ENCODE results near the gene MRPL9.
A peak's percentile ranks its signal among the peaks of the same experiment; 100 is the strongest.
"Not testable (repeated sequence)": the region's sequence is repeated elsewhere in the genome, so short reads cannot be mapped to it uniquely, and the experiment has no call there.

The MRPL9 gene

GRCh38 chr1:151787689-151788088 is 24.4 kb upstream of the MRPL9 start:
- H3K27ac ChIP-seq (ENCODE audit: low read depth in 2 of 2, low read length in 2 of 2): no peak overlapping the region
- H3K4me1 ChIP-seq (ENCODE audit: control insufficient read depth in 2 of 2, insufficient read depth in 2 of 2, low read length in 2 of 2): peaks cover 5 to 14% of the 10 kb centered on the region in 2 donors
- H3K9me3 ChIP-seq (ENCODE audit: control insufficient read depth in 2 of 2, low read length in 2 of 2): no peaks in the 10 kb centered on the region
- H3K9ac ChIP-seq (ENCODE audit: low read depth in 1 of 2, low read length in 2 of 2): no peak overlapping the region
- H3K36me3 ChIP-seq (ENCODE audit: control insufficient read depth in 2 of 2, insufficient read depth in 2 of 2, low read length in 2 of 2): no peaks in the 10 kb centered on the region
- no peak overlapping the region for H3K4me3 ChIP-seq (ENCODE audit: low read length in 2 of 2)
- H3K27me3 ChIP-seq (ENCODE audit: control insufficient read depth in 2 of 2, insufficient read depth in 2 of 2, low read length in 2 of 2): no peaks in the 10 kb centered on the region

GRCh38 chr1:151783796-151784195 is 20.5 kb upstream of the MRPL9 start:
- Histone ChIP-seq H3K27me3 (ENCODE audit: control insufficient read depth in 2 of 2, insufficient read depth in 2 of 2, low read length in 2 of 2) (no peaks in the 10 kb centered on the region), H3K9ac (ENCODE audit: low read depth in 1 of 2, low read length in 2 of 2) (no peak overlapping the region), H3K4me1 (ENCODE audit: control insufficient read depth in 2 of 2, insufficient read depth in 2 of 2, low read length in 2 of 2) (no peaks in the 10 kb centered on the region), H3K4me3 (ENCODE audit: low read length in 2 of 2) (no peak overlapping the region), H3K9me3 (ENCODE audit: control insufficient read depth in 2 of 2, low read length in 2 of 2) (no peaks in the 10 kb centered on the region), H3K36me3 (ENCODE audit: control insufficient read depth in 2 of 2, insufficient read depth in 2 of 2, low read length in 2 of 2) (peaks cover 0 to 3% of the 10 kb centered on the region in 2 donors), H3K27ac (ENCODE audit: low read depth in 2 of 2, low read length in 2 of 2) (peak overlapping the region in 1 of 2 donors; percentile 10)

GRCh38 chr1:151782741-151783140 is 19.4 kb upstream of the MRPL9 start:
- Histone ChIP-seq H3K4me3 (ENCODE audit: low read length in 2 of 2) (no peak overlapping the region), H3K27me3 (ENCODE audit: control insufficient read depth in 2 of 2, insufficient read depth in 2 of 2, low read length in 2 of 2) (no peaks in the 10 kb centered on the region), H3K9me3 (ENCODE audit: control insufficient read depth in 2 of 2, low read length in 2 of 2) (no peaks in the 10 kb centered on the region), H3K4me1 (ENCODE audit: control insufficient read depth in 2 of 2, insufficient read depth in 2 of 2, low read length in 2 of 2) (no peaks in the 10 kb centered on the region), H3K36me3 (ENCODE audit: control insufficient read depth in 2 of 2, insufficient read depth in 2 of 2, low read length in 2 of 2) (peaks cover 0 to 6% of the 10 kb centered on the region in 2 donors), H3K9ac (ENCODE audit: low read depth in 1 of 2, low read length in 2 of 2) (no peak overlapping the region), H3K27ac (ENCODE audit: low read depth in 2 of 2, low read length in 2 of 2) (no peak overlapping the region)

- not testable (repeated sequence) for H3K9ac ChIP-seq (ENCODE audit: low read depth in 1 of 2, low read length in 2 of 2); H3K27ac ChIP-seq (ENCODE audit: low read depth in 2 of 2, low read length in 2 of 2); H3K36me3 ChIP-seq (ENCODE audit: control insufficient read depth in 2 of 2, insufficient read depth in 2 of 2, low read length in 2 of 2); H3K4me3 ChIP-seq (ENCODE audit: low read length in 2 of 2); H3K4me1 ChIP-seq (ENCODE audit: control insufficient read depth in 2 of 2, insufficient read depth in 2 of 2, low read length in 2 of 2); H3K9me3 ChIP-seq (ENCODE audit: control insufficient read depth in 2 of 2, low read length in 2 of 2); H3K27me3 ChIP-seq (ENCODE audit: control insufficient read depth in 2 of 2, insufficient read depth in 2 of 2, low read length in 2 of 2)
These were observed 18.7 kb upstream of the MRPL9 start for GRCh38 chr1:151782026-151782425.

- H3K9ac ChIP-seq (ENCODE audit: low read depth in 1 of 2, low read length in 2 of 2); H3K27ac ChIP-seq (ENCODE audit: low read depth in 2 of 2, low read length in 2 of 2); H3K9me3 ChIP-seq (ENCODE audit: control insufficient read depth in 2 of 2, low read length in 2 of 2); H3K4me3 ChIP-seq (ENCODE audit: low read length in 2 of 2); H3K27me3 ChIP-seq (ENCODE audit: control insufficient read depth in 2 of 2, insufficient read depth in 2 of 2, low read length in 2 of 2); H3K4me1 ChIP-seq (ENCODE audit: control insufficient read depth in 2 of 2, insufficient read depth in 2 of 2, low read length in 2 of 2): not testable (repeated sequence)
- peaks cover 0 to 11% of the 10 kb centered on the region in 2 donors for H3K36me3 ChIP-seq (ENCODE audit: control insufficient read depth in 2 of 2, insufficient read depth in 2 of 2, low read length in 2 of 2)
These were observed 17.4 kb upstream of the MRPL9 start for GRCh38 chr1:151780736-151781135.

GRCh38 chr1:151779852-151780251 is 16.6 kb upstream of the MRPL9 start:
- no peak overlapping the region for H3K9ac ChIP-seq (ENCODE audit: low read depth in 1 of 2, low read length in 2 of 2)
- no peaks in the 10 kb centered on the region for H3K9me3 ChIP-seq (ENCODE audit: control insufficient read depth in 2 of 2, low read length in 2 of 2)
- peaks cover 0 to 16% of the 10 kb centered on the region in 2 donors for H3K36me3 ChIP-seq (ENCODE audit: control insufficient read depth in 2 of 2, insufficient read depth in 2 of 2, low read length in 2 of 2)
- H3K27me3 ChIP-seq (ENCODE audit: control insufficient read depth in 2 of 2, insufficient read depth in 2 of 2, low read length in 2 of 2): no peaks in the 10 kb centered on the region
- no peak overlapping the region for H3K4me3 ChIP-seq (ENCODE audit: low read length in 2 of 2)
- H3K27ac ChIP-seq (ENCODE audit: low read depth in 2 of 2, low read length in 2 of 2): no peak overlapping the region
- no peaks in the 10 kb centered on the region for H3K4me1 ChIP-seq (ENCODE audit: control insufficient read depth in 2 of 2, insufficient read depth in 2 of 2, low read length in 2 of 2)

GRCh38 chr1:151777317-151777716 is 14.0 kb upstream of the MRPL9 start:
- no peaks in the 10 kb centered on the region for H3K4me1 ChIP-seq (ENCODE audit: control insufficient read depth in 2 of 2, insufficient read depth in 2 of 2, low read length in 2 of 2)
- H3K27ac ChIP-seq (ENCODE audit: low read depth in 2 of 2, low read length in 2 of 2): no peak overlapping the region
- H3K9me3 ChIP-seq (ENCODE audit: control insufficient read depth in 2 of 2, low read length in 2 of 2): no peaks in the 10 kb centered on the region
- H3K27me3 ChIP-seq (ENCODE audit: control insufficient read depth in 2 of 2, insufficient read depth in 2 of 2, low read length in 2 of 2): no peaks in the 10 kb centered on the region
- peaks cover 0 to 24% of the 10 kb centered on the region in 2 donors for H3K36me3 ChIP-seq (ENCODE audit: control insufficient read depth in 2 of 2, insufficient read depth in 2 of 2, low read length in 2 of 2)
- H3K9ac ChIP-seq (ENCODE audit: low read depth in 1 of 2, low read length in 2 of 2): no peak overlapping the region
- H3K4me3 ChIP-seq (ENCODE audit: low read length in 2 of 2): no peak overlapping the region

- H3K27ac ChIP-seq (ENCODE audit: low read depth in 2 of 2, low read length in 2 of 2): no peak overlapping the region
- H3K9ac ChIP-seq (ENCODE audit: low read depth in 1 of 2, low read length in 2 of 2): no peak overlapping the region
- H3K27me3 ChIP-seq (ENCODE audit: control insufficient read depth in 2 of 2, insufficient read depth in 2 of 2, low read length in 2 of 2): no peaks in the 10 kb centered on the region
- H3K4me1 ChIP-seq (ENCODE audit: control insufficient read depth in 2 of 2, insufficient read depth in 2 of 2, low read length in 2 of 2): no peaks in the 10 kb centered on the region
- H3K4me3 ChIP-seq (ENCODE audit: low read length in 2 of 2): no peak overlapping the region
- H3K9me3 ChIP-seq (ENCODE audit: control insufficient read depth in 2 of 2, low read length in 2 of 2): no peaks in the 10 kb centered on the region
- H3K36me3 ChIP-seq (ENCODE audit: control insufficient read depth in 2 of 2, insufficient read depth in 2 of 2, low read length in 2 of 2): peaks cover 0 to 24% of the 10 kb centered on the region in 2 donors
These were observed 13.4 kb upstream of the MRPL9 start for GRCh38 chr1:151776665-151777062.

- Histone ChIP-seq H3K27ac (ENCODE audit: low read depth in 2 of 2, low read length in 2 of 2) (no peak overlapping the region), H3K9ac (ENCODE audit: low read depth in 1 of 2, low read length in 2 of 2) (no peak overlapping the region), H3K9me3 (ENCODE audit: control insufficient read depth in 2 of 2, low read length in 2 of 2) (no peaks in the 10 kb centered on the region), H3K36me3 (ENCODE audit: control insufficient read depth in 2 of 2, insufficient read depth in 2 of 2, low read length in 2 of 2) (peaks cover 0 to 24% of the 10 kb centered on the region in 2 donors), H3K4me3 (ENCODE audit: low read length in 2 of 2) (no peak overlapping the region), H3K4me1 (ENCODE audit: control insufficient read depth in 2 of 2, insufficient read depth in 2 of 2, low read length in 2 of 2) (no peaks in the 10 kb centered on the region), H3K27me3 (ENCODE audit: control insufficient read depth in 2 of 2, insufficient read depth in 2 of 2, low read length in 2 of 2) (no peaks in the 10 kb centered on the region)
These were observed 12.8 kb upstream of the MRPL9 start for GRCh38 chr1:151775894-151776664.

- Histone ChIP-seq H3K27ac (ENCODE audit: low read depth in 2 of 2, low read length in 2 of 2) (no peak overlapping the region), H3K4me3 (ENCODE audit: low read length in 2 of 2) (no peak overlapping the region), H3K9ac (ENCODE audit: low read depth in 1 of 2, low read length in 2 of 2) (no peak overlapping the region), H3K36me3 (ENCODE audit: control insufficient read depth in 2 of 2, insufficient read depth in 2 of 2, low read length in 2 of 2) (peaks cover 0 to 21% of the 10 kb centered on the region in 2 donors), H3K27me3 (ENCODE audit: control insufficient read depth in 2 of 2, insufficient read depth in 2 of 2, low read length in 2 of 2) (no peaks in the 10 kb centered on the region), H3K4me1 (ENCODE audit: control insufficient read depth in 2 of 2, insufficient read depth in 2 of 2, low read length in 2 of 2) (no peaks in the 10 kb centered on the region), H3K9me3 (ENCODE audit: control insufficient read depth in 2 of 2, low read length in 2 of 2) (no peaks in the 10 kb centered on the region)
These were observed 11.1 kb upstream of the MRPL9 start for GRCh38 chr1:151774256-151774922.

Measured in mucosa of rectum (tissue), 2 donors.